Smooth muscle cell (in vitro differentiated cells): ENCODE measurements around the gene TBX20. TPM values are rescaled to one million over a fixed set of nuclear protein-coding genes. Genes with fewer than 3 reads are reported as not detected.

ENCODE experiments used
- DNase-seq: peaks from one replicate; lab custom pipeline; 2025; ENCODE audit not compliant: unreplicated experiment; lab: John Stamatoyannopoulos, UW
- H2AFZ ChIP-seq: fragments of 200-600 bp; sonication (generic); 2 replicates; pipeline ENCODE4 v1.6.0; 2016; ENCODE audit warnings: antibody characterized with exemption, low read depth, mild to moderate bottlenecking
- H3F3A ChIP-seq: fragments of 200-600 bp; sonication (generic); 2 replicates; pipeline ENCODE4 v1.6.0; 2017; ENCODE audit warnings: antibody characterized with exemption, low read depth
- H3K27ac ChIP-seq: fragments of 200-600 bp; sonication (generic); 2 replicates; pipeline ENCODE4 v1.5.1; 2016; ENCODE audit warnings: low read depth, mild to moderate bottlenecking
- H3K27me3 ChIP-seq: fragments of 200-600 bp; sonication (generic); 2 replicates; pipeline ENCODE4 v1.6.1; 2016; ENCODE audit warnings: low read depth, mild to moderate bottlenecking
- H3K36me3 ChIP-seq: fragments of 200-600 bp; sonication (generic); 2 replicates; pipeline ENCODE4 v1.5.1; 2016; ENCODE audit warnings: low read depth
- H3K4me1 ChIP-seq: fragments of 200-600 bp; sonication (generic); 2 replicates; pipeline ENCODE4 v1.5.1; 2016; ENCODE audit warnings: low read depth
- H3K4me2 ChIP-seq: fragments of 200-600 bp; sonication (generic); 2 replicates; pipeline ENCODE4 v1.6.0; 2016; ENCODE audit warnings: mild to moderate bottlenecking
- H3K4me3 ChIP-seq: fragments of 200-600 bp; sonication (generic); 2 replicates; pipeline ENCODE4 v1.5.1; 2016; ENCODE audit warnings: mild to moderate bottlenecking
- H3K79me2 ChIP-seq: fragments of 200-600 bp; sonication (generic); 2 replicates; pipeline ENCODE4 v1.6.0; 2016; ENCODE audit warnings: low read depth, mild to moderate bottlenecking
- H3K9ac ChIP-seq: fragments of 200-600 bp; sonication (generic); 2 replicates; pipeline ENCODE4 v1.6.0; 2016; ENCODE audit warnings: low read depth
- H3K9me3 ChIP-seq: fragments of 200-600 bp; sonication (generic); replicated peaks from 2 replicates; pipeline ENCODE4 v1.5.1; 2016; ENCODE audit warnings: low read depth
- H4K20me1 ChIP-seq: fragments of 200-600 bp; sonication (generic); 2 replicates; pipeline ENCODE4 v1.6.0; 2016; ENCODE audit warnings: low read depth
- WGBS: methylation state at CpG from one replicate; pipeline ENCODE4 v1.1.7; 2016; ENCODE audit warnings: low lambda C conversion rate; 5-methylcytosine and 5-hydroxymethylcytosine counted together
- polyA plus RNA-seq: library from polyadenylated mRNA; unstranded; fragments of >200 nt; fragmentation: Nextera tagmentation; extraction: Ambion mirVana; gene quantifications from 2 replicates; pipeline ENCODE4 v1.2.1, GENCODE V29; 2016
- total RNA-seq: library from RNA; depleted of rRNA; stranded (reverse); fragments of >200 nt; gene quantifications from 2 replicates; pipeline ENCODE4 v1.2.3, GENCODE V29; 2014
- TF ChIP-seq, protein P1 (sequence below): fragments of 200-600 bp; sonication (generic); IDR thresholded peaks from 2 replicates; pipeline ENCODE4 v1.5.1; 2017; ENCODE audit warnings: borderline replicate concordance, mild to moderate bottlenecking, antibody characterized with exemption; ENCODE audit not compliant: insufficient read depth, poor library complexity, severe bottlenecking

The TBX20 gene
- total and polyA plus RNA-seq, 2 experiments from 2014 or later: 4.3 to 58.4 TPM

DNA sequence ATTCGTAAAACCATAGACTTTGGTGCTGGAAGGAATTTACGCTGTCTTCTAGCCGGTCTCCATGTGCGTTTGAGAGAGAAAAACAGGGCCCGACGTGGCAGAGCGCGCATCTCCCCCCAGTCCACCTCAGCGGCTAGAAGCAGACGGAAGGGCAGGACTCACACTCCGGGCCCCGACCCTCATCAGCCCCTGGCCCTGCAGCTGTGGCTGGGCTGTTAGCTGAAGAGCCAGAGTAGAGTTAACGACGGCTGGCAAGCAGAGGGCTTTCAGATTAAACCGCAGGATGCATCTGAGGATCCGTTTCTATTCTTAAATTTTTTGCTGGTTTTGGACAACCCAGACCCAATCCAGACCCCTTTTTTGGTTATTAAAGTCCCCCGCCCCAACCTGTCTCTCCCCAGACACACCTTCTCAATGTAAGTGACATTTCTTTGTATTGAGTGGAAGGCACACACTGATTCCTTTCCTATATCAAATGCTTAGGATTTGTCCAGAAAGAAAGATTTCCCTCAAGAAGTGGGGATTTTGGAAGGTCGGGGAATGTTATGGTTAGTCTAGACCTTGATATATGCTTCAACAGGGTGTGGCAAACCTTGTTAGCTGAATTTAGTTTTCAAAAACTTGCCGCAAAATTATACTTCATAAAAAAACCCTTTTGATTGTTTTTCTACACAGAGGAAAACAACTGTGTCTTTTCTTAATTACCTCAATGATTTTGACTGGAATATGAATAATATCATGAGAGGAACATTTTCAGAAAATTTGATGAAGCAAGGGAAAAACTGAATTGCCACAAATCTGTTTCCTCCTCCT is 1.7 kb upstream of the TBX20 start:
- Histone ChIP-seq H3K9me3 (no peaks in the 10 kb centered on the region), H3F3A (peaks cover 10% of the 10 kb centered on the region), H3K4me1 (no peaks in the 10 kb centered on the region), H3K27ac (peak overlapping the region; percentile 95), H4K20me1 (peaks cover 32% of the 10 kb centered on the region), H3K27me3 (peaks cover 19% of the 10 kb centered on the region), H3K4me2 (peak overlapping the region; percentile 86), H3K9ac (peak overlapping the region; percentile 81), H2AFZ (peak overlapping the region; percentile 83), H3K4me3 (peak overlapping the region; percentile 74), H3K36me3 (no peaks in the 10 kb centered on the region), H3K79me2 (peaks cover 81% of the 10 kb centered on the region)
- TF ChIP-seq, protein P1, sequence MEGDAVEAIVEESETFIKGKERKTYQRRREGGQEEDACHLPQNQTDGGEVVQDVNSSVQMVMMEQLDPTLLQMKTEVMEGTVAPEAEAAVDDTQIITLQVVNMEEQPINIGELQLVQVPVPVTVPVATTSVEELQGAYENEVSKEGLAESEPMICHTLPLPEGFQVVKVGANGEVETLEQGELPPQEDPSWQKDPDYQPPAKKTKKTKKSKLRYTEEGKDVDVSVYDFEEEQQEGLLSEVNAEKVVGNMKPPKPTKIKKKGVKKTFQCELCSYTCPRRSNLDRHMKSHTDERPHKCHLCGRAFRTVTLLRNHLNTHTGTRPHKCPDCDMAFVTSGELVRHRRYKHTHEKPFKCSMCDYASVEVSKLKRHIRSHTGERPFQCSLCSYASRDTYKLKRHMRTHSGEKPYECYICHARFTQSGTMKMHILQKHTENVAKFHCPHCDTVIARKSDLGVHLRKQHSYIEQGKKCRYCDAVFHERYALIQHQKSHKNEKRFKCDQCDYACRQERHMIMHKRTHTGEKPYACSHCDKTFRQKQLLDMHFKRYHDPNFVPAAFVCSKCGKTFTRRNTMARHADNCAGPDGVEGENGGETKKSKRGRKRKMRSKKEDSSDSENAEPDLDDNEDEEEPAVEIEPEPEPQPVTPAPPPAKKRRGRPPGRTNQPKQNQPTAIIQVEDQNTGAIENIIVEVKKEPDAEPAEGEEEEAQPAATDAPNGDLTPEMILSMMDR: no peak
- DNase-seq: no peak
- 8% methylated on average over 19 of the region's 19 CpGs for WGBS

DNA sequence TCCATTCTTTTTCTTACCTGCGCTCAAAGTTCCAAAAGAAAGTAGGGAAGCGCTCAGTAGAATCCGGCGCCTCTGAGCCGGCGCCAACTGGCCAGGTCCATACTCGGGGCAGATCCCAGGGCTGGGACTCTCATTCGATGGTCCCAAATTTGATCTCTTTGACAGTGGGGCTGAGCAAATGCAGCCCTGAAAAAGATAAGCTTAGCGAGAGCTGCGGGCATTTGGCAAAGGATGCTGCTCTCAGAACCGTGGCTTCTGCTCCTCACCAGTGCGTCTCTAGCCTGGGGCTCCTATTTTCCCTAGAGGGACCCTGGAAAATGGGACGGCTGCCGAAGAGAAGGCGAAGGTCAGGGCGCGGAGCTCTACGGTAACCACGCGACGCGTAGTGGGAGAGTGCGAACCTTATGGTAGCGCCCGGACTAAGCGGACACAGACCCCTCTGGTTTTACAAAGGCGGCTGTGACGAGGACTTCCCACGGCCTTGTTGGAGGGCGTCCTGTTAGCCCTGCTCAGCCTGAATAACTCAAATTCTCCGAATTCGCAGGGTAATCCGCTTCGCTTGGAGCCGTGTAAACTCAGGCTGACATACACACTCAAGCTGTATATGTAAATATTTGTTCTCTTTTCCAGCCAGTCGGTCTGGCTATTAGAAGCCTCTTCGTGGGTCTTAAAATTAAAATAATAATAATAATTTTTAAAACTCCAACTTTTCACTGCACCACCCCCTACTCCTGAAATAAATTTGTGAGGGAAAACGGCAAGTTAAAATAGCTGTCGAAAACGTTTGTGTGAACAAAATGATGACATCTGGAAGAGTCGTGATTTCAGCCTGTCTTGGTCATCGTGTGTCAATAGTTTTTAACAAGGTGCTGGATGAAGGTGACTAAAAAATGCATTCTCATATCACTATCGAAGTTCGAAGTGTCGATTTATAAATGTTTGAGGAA is 869 bp upstream of the TBX20 start:
- peak overlapping the region; percentile 86 for H3K4me2 ChIP-seq
- TF ChIP-seq, protein P1: no peak
- H2AFZ ChIP-seq: peak overlapping the region; percentile 83

DNA sequence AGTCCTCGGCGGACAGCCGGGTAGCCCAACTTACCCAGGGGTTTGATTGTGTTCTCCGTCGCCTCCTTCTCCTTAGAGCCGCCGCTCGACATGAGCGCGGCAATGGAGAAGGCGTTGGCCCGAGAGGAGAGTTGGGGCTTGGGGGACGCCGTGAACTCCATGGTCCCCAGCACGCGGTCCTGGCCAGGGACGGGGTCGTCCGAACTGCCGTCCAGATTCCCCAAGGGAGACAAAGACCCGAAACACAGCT is 515 bp downstream of the TBX20 start:
- Histone ChIP-seq H3K4me1 (peaks cover under 1% of the 10 kb centered on the region), H3K27ac (peak overlapping the region; percentile 95), H3K79me2 (peaks cover 98% of the 10 kb centered on the region), H3K27me3 (peaks cover 12% of the 10 kb centered on the region), H3K4me3 (peak overlapping the region; percentile 74), H3K36me3 (no peaks in the 10 kb centered on the region), H3F3A (peaks cover 5% of the 10 kb centered on the region), H3K4me2 (peak overlapping the region; percentile 86), H4K20me1 (peaks cover 55% of the 10 kb centered on the region), H3K9me3 (no peaks in the 10 kb centered on the region), H2AFZ (no peak overlapping the region), H3K9ac (peak overlapping the region; percentile 85)
- DNase-seq: no peak
- TF ChIP-seq, protein P1: no peak
- WGBS: under 1% methylated on average over 21 of the region's 21 CpGs

More for the DNA sequence above, 869 bp upstream of the TBX20 start:
- Histone ChIP-seq H3K4me1 (no peaks in the 10 kb centered on the region), H4K20me1 (peaks cover 41% of the 10 kb centered on the region), H3F3A (peaks cover 10% of the 10 kb centered on the region), H3K4me3 (peak overlapping the region; percentile 74), H3K36me3 (no peaks in the 10 kb centered on the region), H3K27ac (peak overlapping the region; percentile 95), H3K27me3 (peaks cover 19% of the 10 kb centered on the region), H3K9me3 (no peaks in the 10 kb centered on the region), H3K9ac (peak overlapping the region; percentile 81), H3K79me2 (peaks cover 90% of the 10 kb centered on the region)
- 3% methylated on average over 45 of the region's 45 CpGs for WGBS
- no peak for DNase-seq
